Stimulated activated CD4-positive, alpha-beta T cell treated with anti-CD3 and anti-CD28 coated beads, Interleukin-2, amount 100 ng/mL, for 4 hours (primary cell): Measurements from ENCODE around the gene SCIN.
"Not testable (repeated sequence)": the region's sequence is repeated elsewhere in the genome, so short reads cannot be mapped to it uniquely, and the experiment has no call there.

ENCODE experiments used
- DNase-seq: peaks from one replicate; pipeline ENCODE4 v3.0.0-alpha.2; 2020; ENCODE audit warnings: low read depth

Gene SCIN

DNA sequence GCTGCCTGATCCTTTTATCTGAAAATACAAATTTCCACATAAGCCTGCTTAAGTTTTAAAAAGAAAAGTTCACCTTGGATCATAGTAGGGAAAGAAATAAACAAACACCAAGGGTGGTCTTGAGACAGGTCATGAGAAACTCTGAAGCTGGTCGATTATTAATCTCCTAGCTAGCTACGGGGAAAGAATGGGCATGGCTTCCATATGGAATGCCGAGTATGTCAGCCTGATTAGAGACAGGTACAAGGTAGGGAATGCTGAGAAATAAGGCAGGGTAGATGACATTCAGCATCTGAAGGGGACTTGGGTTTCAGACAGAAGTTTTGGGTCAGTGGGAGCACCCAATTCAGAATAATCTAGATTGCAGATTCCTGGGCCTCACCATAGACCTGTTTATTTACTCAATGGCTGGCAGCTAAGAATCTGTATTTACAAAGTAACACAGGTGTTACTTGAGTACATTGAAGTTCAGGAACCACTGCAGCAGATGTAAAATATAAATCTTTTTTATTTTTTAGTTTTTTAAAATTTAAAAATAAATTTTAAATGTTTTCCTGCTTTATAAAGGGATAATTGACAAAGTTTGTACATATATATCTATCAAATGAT is 49.0 kb downstream of the SCIN start:
- no peak for DNase-seq

DNA sequence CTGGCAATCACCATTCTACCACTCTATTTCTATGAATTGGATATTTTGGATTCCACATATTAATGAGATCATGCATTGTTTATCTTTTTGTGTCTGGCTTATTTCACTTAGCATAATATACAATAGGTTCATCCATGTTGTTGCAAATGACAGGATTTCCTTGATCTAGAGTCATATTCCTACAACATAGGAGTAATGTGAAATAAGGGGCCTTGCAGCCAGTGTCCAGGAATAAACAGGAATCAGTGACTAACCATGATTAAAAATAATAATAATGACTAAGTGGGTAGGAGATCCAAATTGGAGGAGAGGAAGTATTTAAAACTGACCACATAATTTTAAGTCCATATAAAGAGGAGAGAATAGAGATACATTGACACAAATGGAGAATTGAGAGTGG is 49.9 kb downstream of the SCIN start:
- DNase-seq = no peak

DNA sequence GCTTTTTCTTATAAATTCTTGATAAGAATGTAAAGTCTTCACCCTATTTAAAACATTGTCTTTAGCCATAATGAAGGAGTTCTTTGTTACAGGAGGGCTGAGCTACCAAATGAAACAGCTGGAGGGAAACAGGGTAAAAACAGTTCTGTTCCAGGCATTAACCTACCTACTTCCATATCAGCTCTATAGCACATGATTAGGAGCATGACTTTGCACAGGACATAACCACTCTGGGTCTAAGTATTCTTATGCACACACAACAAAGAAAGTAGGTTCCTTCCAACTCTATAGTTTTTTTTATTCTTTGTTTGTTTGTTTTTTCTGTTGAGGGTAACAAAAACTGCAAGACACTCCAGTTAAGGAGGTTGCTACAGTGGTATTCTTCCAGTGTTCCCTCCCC is 52.7 kb downstream of the SCIN start:
- DNase-seq = no peak

- DNase-seq = no peak
Measured at GRCh38 chr7:12623885-12624498, 53.5 kb downstream of the SCIN start.

GRCh38 chr7:12625836-12626235 is 55.3 kb downstream of the SCIN start:
- no peak for DNase-seq

DNA sequence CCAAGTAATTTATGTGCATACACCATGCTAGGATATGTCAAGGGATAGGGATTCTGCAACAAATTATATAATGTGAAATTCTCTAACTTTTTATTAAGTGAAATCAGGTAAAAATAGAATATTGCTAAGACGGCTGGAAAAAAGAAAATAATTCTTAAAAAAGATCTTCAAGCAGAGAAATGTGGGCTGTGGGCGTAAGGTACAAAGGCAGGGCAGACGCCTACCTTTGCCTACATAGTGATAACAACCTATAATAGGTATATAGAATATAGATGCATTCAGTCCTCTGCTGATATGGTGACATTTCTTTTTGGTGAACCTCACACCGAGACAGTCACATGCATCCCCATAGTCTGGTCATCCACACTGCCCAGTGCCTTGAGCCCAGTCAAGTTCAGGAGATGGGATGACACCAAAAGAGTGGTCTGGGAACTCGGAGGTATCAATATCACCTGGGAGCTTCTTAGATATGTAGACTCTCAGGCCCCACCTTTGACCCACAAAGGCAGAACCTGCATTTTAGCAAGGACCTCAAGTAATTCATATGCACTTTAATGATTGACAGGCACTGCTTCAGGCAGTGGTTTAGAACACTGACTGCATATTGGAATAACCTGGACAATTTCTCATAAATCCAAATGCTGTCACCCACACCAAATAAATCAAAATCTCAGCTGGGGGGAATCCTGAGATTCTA is 59.4 kb downstream of the SCIN start:
- no peak for DNase-seq

DNA sequence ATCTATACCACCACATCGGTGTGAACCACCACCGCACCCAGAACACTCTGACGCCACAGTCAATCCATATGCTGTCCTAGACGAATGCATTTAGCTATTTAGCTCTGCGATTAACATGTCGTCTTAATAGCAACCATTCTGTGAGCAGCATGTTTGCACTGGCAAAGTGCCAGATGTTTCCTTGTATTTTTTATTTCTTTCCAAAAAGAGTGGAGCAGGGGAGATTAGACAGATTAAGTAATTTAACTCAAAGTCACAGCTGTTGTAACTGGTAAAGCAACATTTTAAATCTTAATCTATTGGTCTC is 59.9 kb downstream of the SCIN start:
- DNase-seq = no peak

DNA sequence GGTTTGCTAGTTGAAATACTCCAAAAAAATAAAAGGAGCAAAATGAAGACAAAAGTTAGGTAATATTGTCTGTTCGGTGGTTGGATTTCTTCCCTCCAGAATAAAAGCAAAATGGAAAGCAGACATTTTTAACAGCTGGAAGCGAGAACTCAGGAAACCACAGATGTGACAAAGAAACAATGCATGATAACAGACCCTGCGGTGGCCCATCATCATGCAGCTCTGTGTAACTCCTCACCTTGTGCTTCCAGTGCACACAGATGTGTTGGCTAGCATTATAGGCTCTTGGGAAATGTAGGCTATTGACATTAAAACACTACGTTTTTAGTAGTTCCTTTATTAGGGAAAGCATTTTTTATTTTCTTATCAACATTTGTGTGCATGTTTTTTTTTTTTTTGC is 63.1 kb downstream of the SCIN start:
- DNase-seq = no peak

DNA sequence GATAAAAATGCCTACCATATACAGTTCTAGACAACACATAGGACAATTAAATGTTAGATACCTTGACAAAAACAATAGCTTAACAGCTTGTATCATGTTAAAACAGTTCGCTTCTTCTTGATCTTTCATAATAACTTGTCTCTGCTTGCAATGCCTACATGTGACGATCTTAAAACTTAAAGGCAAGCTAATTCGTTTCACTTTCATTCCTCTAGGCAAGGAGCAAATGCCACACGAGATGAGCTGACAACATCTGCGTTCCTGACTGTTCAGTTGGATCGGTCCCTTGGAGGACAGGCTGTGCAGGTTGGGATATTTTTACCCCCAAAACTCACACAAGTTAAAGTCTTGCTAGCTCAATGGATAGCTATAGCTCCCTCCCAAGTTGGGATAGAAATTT is 65.3 kb downstream of the SCIN start:
- DNase-seq = no peak

DNA sequence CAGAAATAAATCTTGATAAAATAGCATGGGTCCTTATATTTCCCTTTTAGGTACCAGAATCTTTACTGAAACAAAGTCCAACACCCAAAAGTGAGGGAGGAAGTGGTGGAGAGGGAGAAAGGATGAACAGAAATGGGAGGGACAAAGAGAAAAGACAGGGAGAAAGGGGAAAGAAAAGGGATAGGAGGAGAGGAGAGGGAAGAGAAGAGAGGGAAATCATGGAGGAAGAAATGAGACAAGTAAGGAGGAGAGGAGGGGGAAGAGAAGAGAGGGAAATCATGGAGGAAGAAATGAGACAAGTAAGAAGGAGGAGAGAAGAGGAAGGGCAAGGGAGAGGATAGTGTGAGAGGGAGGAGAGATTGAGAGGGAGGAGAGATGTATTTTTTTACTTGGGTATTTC is 66.8 kb downstream of the SCIN start:
- DNase-seq = no peak

DNA sequence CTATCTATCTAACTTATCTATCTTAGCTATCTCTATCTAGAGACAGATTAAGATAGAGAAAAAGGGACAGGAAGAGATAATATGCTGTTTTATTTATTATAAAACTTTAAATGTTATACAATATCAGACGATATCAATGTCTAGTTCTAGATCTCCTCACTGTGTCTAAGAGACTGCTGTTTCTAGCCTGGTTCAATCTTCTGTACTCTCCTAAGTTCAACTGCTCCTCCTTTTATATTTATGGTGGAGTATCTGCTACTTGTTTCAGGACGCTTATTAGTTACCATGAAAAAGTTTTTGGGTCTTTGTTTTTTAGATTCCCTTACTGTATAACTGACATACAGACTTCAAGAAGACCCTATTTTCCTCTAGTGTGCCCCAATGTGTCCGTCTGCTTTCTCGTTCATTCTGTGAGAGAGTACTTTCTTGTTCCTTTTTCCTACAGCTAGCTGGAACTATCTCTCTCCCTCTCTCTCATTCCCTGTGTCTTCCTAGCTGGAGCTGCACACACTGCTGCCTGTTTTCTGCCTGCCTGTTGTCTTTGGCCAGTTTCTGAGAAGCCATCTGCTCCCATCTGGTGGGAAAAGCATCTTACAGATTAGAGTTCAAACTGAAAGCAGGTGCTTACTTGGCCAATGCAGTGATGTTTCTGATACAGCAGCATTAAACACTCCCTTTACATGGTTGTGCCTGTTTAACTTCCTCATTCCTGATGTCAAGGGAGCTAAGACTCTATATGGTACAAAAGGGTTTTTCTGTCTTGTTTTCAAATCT is 67.5 kb downstream of the SCIN start:
- no peak for DNase-seq

DNA sequence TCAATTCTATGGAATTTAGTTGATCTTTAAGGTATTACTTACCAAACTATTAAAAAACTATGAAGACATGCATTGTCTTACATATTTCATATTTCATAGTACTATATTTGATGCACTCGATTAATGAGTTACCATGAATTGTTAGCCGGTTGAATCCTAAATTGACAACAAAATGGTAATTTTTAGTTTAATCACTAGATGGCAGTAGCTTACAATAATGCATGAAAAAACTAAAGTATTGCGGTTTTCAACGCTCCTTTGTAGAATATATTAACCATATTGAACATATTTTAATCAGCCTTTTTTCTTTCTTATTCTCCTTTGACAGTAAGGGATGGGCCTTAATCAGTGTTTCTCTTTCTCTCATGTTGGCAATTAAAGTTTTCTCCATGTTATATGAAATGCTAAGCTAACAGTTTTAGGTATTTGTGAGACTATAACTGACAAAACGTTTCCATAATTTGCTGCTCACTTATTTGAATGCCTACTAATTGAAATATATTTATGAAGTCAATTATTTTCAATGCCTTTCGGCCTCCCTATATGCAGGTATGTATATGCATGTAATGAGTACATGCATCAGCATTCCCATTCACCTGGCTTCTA is 68.4 kb downstream of the SCIN start:
- no peak for DNase-seq

DNA sequence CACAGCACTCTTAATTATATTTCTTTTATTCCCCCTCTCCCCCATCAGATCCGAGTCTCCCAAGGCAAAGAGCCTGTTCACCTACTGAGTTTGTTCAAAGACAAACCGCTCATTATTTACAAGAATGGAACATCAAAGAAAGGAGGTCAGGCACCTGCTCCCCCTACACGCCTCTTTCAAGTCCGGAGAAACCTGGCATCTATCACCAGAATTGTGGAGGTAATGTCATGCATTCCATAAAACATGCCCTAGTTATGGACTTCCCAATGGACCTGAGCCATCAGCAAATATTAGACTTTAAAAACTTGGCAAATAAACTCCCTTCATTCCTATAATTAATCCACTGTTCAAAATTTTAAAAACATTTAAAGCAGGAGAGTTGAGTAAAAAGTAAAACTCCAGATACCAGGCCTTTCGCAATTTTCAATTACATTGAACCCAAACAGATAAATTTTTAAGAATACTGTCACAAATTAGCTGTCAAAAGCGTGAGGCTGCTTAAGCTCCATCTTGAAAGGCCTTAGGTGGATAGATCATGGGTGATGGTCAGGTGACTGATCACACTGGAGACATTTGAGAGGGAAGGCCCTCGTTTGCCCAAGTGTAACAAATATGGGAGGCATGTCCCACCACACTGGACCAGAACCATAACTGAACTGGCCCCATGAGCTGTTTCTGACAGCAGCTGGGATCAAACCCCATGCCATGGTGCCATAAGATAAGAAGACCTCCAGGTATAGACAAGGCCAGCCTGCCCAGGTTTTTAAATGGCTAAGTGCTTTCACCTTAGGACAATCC is 70.0 kb downstream of the SCIN start:
- no peak for DNase-seq

DNA sequence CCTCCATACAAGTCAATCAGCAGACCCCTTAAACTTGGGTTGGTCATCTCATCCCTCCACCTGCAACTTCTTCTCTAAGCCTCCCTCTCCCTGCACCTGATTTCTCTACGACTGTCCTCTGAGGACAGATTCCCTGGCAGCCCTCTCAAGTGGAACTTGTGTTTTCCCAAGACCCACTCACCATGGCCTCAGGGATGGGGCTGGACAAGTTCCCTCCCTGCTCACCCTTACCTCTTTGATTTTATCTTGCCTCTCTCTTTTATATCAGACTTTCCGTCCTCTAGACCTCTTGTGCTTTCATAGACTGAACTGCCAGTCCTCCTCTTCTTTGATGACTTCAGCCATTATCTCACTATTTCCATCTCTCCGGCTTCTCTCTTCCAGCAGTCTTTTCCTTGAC is 70.7 kb downstream of the SCIN start:
- DNase-seq = no peak

GRCh38 chr7:12642508-12642907 is 72.0 kb downstream of the SCIN start:
- DNase-seq = no peak

GRCh38 chr7:12643001-12643643 is 72.6 kb downstream of the SCIN start:
- DNase-seq = no peak

DNA sequence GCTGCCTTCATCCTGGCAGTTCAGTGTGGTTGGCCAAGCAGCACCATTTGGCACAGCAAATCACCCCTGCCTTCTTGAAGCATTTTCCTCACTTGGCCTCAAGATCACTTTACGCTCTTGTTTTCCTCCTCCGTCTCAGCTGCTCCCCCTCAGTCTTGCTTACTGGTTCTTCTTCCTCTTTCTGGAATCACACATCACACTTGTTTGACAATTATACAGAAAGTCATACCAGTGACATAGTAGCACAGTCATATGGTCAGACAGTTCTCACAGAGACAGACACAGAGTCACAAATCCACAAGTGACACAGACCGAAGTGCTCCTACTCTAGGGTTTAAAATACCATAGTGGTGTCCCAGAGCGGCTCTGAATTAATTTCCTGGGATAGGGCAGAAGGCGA is 73.1 kb downstream of the SCIN start:
- DNase-seq = no peak

DNA sequence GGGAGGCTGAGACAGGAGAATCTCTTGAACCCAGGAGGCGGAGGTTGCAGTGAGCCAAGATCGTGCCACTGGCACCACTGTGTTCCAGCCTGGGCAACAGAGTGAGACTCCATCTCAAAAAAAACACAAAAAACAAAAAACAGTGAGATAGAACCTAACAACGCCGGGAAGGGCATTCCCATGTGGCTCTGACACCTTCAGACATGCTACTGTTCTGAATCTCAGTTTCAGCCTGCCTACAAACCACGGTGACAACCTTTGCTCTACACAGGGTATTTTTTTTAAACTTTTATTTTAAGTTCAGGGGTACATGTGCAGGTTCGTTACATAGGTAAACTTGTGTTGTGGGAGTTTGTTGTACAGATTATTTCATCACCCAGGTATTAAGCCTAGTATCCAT is 74.7 kb downstream of the SCIN start:
- not testable (repeated sequence) for DNase-seq

GRCh38 chr7:12646139-12646538 is 75.6 kb downstream of the SCIN start:
- no peak for DNase-seq

DNA sequence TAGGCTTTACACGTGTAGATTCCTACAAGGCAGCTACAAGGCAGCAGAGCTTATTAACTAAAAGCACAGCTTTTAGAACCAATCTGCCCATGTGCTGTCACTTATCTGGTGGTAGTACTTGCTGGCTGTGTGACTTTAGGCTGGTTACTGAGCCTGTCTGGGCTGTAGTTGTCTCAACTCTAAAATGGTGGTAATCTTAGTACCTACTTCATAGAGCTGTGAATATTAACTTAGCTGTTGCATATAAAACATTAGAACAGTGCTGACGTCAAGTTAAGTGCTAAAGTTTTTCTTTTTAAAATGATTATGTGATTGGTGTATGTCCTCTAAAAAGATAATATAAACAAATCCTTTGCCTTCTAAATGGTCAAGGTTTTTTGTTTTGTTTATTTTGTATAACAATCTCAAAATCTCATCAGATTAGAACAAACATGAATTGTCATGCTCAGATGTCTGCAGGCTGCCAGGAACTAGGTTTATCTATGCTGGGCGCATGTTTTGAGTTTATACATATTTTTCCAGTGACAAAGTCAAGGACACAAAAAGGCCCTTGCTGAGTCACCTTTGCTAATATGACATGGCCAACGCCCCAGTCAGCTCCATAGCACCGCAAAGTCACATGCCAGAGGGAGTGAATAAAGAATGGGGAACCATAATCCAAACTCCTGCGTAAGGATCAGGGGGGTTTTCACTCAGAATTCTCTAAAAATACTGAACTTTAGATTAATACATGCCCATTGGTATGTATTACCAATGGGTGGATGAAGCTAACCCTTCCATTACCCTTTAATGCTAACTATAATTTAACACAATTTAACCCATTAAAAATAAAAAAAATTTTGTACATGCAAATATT is 77.1 kb downstream of the SCIN start:
- DNase-seq = no peak
